ENCODE data around the gene ABHD15.

ABHD15 gene

DNA sequence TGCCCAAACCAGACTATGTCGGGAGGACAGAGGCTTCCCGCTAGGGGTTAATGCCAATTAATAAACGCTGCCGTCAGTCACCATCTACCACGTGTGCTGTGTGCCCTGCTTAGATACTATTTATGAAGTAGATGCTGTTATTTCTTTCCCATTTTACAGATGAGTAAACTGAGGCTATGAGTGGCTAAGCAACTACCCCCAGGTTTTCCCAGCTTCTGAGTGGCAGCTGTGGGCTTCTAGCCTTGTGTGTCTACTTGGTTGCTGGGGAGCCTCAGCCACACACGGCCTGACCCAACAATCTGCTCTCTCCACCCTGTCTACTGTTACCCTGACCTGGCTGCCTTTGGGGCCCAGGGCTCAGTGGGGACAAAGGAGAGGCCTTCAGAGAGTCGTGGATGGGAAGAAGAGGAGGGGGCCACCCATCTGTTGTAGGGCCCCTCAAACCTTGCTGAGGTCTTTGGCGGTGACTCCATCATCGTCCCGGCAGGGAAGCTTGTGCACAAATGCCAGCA lies 15.5 kb upstream of the ABHD15 start:
- DNase-seq, result peak in 1 of 2 experiments; percentile 73

DNA sequence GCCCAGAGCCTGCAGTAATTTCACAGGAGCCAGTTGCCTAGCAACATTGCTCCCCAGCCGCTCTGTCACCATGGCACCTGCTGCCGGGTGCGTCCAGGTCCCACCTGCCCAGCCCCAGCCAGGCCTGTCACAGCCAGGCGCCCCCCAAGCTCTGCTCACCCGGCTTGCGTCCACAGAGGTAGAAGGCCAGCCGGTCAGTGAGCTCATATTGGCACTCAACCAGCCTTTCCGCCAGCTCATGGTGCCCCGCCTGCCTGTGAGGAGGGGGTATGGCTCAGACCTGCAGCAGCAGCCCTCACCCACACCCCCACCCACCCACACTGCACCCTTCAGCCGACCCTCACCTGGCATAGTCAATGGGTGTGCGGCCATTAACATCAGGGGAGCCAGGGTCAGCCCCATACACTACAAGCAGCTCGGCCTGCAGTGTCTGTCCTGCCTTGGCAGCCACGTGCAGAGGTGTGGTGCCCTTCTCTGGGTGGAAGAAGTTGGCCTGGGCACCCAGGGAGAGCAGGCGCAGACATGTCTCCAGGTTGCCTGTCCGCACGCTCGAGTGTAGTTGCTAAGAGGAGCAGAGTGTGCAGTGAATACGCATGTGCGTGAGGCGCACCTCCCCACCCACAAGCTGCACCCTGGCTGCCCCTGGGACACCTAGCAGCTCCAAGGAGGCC lies 14.9 kb upstream of the ABHD15 start:
- no peak for DNase-seq

DNA sequence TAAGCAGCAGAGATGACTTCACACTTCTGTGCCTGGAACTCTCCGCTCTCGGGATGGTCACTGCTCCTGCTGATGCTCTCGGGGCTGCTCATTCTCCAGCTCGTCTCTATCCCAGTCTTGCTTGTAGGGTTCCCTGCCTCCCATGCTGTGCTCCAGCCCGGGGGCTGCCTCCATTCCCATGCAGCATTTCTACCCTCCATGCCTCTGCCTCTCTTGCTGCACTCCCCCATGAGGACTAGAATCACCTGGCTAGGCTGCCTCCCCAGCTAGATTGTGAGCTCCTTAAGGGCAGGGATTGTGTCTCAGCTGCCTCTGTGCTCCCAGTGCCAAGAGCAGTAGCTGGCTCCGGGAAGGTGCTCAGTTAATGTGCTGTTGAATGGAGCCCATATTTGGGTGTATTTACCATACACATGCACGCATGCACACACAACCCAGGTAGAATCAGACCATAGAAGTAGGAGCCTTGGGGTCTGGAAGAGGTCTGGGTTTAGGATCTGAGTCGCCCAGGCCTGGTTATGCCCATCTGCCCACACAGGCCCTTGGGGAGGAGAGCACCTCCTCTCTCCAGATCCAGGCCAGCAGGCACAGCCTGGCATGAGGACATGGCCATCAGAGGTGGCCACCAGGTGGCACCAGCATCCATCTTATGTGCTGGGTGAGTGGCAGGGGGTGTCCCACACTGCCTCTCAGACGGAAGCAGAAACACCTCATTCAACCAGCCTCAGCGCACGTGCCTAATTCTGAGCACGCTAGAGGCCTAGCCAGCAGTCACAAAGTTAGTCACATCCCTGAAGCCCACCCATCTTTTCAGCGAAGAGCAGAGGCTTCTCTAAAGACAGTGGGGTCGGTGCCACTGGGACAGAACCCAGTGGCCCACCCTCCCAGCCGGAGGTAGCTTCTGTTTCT lies 13.3 kb upstream of the ABHD15 start:
- peak; percentile 50 to 79 for DNase-seq

DNA sequence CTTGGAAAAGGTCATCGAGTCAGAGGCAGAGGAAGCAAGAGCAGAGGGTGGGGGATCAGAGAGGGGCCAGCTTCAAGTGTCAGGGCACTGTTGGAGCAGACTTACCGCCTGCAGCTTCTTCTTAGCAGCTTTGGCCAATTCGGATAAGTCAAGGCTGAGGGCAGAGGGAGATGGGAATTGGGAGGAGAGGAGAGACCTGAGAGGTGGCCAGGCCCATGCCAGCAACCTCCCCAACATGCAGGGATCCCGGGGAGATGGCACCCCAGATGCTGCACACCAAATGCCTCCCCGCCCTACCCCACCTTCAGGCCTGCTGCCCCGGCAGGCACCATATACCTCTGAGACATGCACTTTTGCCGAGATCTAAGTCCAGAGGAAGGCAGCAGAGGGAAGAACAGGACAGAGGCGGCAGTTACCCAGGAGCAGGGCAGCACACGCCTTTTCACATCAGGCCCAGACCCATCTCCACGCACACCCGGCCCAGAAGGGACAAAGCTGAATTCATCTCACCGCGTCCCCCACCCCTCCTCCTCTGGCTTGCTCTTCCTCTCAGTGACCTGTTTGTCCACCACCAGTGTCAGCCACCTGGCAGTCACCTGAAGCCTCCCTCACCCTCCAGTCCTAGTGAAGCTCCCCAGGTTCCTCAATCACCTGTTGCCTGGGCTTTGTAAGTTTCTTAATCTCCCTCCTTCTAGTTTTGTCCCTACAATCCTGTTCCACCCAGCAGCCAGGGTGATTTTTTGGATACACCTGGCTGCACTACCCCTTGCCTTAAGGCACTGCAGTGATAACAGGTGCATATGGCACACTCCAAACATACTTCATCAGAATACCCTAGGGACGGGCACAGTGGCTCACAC lies 12.0 kb upstream of the ABHD15 start:
- no peak for DNase-seq

DNA sequence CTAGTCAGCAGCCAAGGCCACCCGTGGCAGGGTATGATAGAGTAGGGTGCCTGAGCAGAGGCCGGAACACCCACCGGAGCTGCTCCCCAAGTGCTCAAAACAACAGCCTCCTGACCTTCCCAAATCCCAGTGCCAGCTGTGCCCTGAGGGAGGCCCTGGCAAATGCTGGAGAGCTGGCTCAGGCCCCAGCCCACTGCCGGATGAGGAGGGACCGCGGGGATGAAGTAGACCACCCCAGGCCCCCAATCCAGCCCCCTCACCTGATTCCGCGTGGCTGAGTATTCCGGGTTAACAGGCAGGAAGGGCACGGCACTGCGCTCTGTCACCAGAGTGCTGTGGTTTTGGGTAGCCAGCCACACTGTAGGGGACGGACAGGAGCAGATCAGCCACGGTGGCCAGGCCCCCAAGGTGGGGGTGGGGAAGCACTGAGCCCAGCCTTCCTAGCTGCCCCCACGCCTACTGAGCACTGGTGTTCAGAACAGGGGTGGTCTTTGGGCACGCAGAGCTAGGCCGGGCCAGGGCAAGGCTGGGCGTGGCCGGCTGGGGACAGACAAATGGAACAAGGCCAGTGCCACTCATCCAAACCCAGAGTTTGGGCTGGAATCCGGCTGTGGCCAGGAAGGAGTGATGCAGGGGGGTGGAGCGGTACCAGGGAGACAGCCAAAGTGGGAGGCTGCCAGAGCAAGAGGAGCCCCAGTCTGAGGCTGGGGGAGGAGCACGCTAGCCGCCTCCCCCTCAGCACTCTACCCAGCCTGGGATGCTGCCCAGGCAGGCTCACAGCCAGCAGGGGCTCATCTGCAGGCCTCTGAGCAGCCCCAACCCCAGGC lies 10.8 kb upstream of the ABHD15 start:
- no peak for DNase-seq

DNA sequence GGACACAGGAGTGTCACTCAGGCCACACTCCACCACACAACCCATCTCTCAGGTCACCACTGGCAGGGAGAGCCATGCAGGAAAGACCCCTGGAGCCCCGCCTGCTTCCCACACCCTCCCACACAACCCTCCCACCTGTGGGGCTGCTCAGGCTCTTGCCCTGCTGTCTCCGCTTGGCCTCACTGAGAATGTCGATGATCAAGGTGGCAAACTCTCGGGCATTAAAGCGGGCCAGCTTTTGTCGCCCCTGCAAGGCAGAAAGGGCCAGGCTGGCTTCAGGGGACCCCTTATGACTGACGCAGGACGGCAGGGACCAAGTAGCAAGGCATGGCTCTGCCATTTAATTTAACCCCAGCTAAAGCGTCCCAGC lies 10.1 kb upstream of the ABHD15 start:
- no peak for DNase-seq

DNA sequence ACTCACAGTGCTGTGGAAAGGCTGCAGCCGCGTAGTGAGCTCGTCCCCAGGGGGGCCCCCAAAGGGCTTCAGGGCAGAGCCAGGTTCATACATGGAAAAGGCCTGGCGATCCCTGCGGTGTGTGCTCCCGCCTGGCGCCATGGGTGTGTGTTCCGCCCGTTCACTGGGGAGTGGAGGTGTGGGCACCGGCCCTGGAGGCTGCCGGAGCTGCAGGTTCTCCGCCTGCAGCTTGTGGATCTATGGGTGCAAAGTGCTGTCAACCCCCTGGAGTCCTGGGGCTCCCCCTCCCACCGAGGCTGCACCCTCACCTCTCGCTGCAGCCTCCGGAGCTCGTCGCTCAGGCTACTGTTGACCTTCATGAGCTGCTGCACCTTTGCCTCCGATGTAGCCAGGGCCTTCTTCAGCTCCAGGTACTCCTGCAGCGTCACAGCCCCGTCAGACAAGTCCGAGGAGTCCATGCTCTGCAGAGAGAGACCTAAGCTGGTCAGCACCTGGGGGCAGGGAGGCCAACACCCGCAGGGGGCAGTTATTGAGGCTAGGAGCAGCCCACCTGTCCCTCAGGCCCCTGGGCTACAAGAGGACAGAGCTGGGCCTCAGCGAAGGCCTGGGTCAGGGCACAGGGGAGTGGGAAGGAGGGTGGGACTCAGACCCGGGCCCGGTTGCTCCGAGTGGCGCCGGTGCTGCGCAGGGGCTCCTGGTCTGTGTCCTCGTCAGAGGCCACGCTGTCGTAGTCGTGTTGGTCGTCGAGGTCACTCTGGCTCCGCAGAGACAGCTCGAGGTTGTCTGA lies 9.6 kb upstream of the ABHD15 start:
- no peak for DNase-seq

DNA sequence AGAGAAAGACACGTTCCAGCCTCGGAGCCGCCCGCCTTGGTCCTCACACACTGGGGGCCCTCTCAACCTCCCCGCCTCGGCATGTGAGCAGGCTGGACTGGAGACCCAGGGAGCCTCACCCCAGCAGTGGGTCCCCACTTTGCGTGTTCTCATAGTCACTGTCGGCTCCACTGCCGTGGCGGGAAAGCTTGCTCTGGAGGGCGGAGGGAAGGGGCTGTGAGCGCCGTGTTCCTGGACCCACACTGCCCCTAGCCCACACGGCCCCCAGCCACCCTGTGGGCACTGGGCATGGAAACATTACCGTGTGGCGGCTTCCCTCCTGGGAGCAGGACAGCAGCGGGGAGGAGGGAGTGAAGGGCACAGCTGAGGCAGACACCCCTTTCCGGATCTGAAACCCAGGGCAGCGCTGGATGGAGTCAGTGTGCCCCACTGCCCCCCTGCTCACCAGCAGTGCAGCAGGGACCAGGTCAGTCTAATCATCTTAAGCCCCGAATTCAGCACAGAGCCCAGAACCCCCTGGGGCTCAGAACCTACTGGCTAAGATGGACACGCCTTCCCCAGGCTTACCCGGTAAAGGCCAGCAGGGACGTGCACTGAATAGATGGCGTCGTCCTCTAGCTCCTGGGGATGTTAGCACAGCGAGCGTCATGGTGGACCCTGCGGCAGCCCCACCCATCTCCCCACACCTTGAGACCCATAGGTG lies 8.8 kb upstream of the ABHD15 start:
- no peak for DNase-seq

DNA sequence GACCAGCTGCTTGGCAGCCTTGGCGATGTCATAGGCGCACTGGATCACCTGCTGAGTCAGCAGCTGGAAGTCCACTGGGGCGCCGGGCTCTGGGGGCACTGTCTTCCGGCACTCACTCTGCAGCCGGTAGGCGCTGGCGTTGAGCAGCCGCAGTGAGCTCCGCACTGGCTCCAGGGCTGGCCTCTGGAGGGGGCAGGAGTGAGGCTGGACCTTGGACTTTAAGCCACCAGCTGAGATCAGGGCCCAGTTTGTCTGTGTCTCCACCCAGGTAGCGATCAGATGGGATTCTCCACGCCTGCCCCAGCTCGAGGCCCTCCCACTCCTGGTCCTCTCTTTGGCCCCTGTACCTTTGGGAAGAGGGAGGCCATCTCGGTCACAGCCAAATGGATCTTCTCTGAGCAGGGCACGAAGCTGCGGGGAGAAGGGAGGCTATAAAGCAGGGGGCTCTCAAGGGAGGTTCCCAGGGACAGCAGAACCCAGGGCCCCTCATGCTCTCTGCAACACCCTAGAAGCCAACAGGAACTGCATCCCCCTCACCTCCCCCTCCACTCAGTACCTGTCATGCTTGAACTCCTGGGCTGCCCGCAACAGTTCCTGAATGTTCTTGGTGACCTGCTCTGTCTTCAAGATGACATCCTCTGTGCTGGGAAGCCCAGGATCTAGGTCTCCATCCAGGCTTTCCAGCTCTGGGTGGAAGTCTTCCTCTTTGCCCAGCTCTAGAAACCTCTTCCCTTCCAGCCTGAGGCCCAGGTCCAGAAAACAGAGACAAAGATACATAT lies 8.1 kb upstream of the ABHD15 start:
- DNase-seq, result no peak

DNA sequence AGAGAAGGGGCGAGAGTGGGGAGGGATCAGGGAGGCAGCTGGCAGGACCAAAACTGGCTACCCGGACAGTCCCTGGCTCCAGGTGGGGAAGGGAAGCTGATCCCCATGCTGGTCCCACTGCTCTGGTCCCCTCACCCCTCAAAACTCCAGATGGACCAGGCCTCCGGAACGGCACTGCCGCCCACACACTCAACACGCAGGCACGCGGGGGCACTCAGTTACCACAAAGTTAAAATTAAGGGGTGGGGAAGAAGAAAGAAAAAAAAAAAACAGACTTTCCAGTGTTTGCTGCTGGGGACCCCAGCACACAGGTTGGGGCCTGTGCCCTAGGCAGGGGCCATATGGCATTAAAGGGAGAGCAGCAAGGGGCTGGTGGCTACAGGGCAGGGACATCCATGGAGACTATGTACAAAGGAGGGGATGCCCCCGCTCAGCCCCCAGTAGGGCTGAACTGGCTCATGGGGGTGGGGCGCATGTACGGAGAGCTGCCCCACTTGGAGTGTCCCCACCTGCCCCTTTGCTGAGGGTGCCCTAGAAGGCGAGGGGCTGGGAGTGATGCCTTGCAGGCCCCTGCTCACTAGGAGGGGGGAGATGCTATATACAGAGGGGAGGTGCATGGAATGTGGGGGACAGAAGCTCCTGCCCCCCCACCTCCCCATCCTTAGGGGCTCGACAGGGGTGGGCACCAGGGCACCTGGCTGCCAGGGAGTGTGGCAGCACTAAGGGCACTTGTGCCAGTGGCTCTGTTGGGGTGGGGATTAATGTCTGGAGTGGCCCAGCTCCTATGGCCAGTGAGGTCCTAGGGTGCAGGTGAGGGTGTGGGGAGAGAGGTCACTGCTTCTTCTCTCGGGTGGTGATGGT lies 7.3 kb upstream of the ABHD15 start:
- DNase-seq, result no peak

DNA sequence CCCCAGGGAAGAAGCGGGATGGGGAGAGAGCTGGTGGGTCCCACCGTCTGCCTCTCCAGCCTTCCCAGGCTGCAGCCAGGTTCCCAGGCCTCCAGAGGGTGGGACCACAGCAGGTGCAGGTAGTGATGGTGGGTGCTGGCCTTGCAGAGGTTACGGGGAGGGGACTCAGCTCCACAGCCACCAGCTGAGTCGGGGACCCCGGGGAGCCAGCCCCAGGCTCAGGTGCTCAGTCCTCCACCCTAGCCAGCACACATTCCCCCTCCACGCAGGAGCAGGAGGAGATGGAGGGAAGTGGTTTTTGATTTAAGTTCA lies 6.7 kb upstream of the ABHD15 start:
- no peak for DNase-seq

DNA sequence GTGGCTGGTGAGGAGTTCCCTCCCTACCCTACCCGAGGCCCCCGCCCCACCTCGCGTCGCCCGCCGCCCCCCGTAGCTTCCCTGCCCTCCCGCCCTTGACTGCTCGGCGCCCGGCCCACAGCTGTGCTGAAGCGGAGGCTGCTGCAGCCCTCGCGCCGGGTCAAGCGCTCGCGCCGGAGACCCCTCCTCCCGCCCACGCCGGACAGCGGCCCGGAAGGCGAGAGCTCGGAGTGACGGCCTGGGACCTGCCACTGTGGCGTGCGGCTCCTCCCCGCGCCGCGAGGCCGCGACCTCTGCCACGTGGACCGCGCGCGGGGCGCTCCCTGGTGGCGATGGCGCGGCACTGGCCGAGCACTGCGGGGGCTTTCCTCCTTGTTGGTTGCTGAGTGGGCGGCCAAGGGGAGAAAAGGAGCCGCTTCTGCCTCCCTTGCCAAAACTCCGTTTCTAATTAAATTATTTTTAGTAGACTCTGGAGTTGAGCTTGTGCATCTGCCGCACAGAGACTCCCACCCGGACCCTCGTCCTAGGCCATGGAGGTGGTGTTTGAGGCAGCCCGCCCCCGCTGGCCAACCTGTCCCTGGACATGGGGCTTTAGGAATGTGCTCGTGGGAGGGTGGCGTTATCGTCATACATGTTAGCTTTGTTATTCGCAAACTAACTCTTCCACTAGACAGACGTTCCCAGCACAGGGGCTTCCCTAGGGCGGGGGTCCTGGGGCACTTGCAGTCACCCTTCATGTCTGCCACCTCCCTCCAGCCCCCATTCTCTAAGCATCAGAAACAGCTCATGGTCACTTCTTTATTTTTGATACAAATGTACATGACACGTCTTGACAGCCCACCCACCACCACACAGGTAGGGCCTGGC lies 6.1 kb upstream of the ABHD15 start:
- no peak for DNase-seq

DNA sequence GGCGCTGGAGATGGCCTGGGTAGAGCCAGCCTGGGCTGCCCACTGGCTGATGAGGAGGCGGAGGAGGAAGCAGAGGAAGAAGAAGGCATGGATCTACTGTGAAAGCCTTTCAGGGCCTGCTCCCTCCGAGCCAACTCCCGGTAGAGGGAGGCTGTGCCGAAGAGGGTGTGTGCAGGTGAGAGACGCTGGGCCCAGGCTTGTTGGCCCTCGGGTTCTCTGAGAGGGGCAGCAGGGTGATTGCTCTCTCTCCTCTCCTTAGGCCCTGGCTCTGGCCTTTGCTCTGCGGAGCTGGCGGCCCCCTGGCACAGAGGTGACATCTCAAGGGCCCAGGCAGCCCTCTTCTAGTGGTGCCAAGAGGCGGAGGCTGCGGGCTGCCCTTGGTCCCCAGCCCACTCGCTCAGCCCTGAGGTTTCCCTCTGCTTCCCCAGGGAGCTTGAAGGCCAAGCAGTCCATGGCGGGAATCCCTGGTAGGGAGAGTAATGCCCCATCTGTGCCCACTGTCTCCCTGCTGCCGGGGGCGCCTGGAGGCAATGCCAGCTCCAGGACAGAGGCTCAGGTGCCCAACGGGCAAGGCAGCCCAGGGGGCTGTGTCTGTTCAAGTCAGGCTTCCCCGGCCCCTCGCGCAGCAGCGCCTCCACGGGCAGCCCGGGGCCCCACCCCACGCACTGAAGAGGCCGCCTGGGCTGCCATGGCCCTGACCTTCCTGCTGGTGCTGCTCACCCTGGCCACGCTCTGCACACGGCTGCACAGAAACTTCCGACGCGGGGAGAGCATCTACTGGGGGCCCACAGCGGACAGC lies 5.2 kb upstream of the ABHD15 start:
- no peak for DNase-seq

DNA sequence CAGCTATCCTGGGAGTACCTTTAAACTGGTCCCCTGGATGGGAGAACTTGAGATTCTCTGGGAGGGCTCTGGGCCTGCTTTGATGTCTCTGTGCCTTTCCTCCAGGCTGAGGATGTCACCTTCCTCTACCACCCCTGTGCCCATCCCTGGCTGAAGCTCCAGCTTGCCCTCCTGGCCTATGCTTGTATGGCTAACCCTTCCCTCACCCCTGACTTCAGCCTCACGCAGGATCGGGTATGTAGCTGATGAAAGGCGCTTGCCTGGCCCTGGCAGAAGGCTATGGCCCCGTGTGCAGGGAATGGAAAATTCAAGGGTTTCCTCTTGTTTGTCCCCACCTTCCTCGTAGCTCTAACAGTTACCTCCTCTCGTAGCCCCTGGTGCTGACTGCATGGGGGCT lies 4.6 kb upstream of the ABHD15 start:
- DNase-seq, result no peak

DNA sequence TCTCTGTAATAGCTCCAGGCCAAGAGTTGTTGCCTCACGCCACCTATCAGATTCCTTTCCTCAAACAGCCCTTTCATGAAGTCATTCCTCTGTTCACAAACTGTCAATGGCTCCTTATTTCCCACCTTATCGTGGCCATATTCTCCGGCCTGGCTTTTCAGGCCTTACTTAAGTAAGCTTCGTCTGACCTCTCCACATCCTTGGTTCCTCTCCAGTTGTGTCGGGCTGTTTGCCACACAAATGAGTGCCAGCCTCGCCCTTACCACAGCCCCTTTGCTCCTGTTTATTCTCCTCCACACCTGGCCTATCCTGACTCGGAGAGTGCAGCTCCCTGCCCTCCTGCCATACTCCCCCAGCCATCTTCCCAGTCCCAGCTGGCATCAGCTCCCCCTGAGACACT lies 3.7 kb upstream of the ABHD15 start:
- no peak for DNase-seq

DNA sequence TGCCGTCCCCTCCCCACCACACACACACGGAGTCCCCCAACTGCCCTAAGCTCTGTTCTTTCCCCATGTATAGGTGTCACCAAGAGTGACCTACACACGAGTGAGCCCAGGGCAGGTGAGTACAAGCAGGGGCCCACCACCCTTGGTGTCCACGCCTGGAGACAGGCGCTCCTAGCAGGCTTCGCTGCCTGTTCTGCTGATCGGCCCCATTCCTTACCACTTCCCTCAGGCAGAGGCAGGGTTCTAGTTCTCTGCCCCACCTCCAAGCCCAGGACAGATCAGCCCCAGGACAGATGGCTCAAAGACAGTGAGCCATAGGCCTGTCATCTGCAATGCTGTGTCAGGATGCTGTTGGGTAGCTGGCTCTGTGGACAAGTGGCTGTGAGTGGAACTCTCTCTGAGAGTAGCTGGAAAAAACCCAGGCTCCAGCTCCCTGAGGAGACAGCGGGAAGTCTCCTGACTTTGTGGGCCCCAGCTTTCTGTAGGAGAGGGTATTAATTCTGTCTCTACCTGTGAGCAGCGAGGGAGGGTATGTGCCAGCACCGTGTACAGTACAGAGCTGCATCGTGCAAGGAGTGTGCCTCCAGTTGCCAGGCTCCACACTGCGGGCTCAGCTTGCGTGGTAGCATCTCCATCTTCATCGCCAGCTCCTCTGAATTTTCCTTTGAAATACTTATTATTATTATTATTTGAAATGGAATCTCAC lies 2.6 kb upstream of the ABHD15 start:
- no peak for DNase-seq
